GM10847 (cell line): ENCODE results near the gene ATF7.

Experiments used
- POLR2A ChIP-seq: IDR thresholded peaks from 2 replicates; pipeline ENCODE4 v1.6.1; 2011; ENCODE audit not compliant: insufficient read length; ENCODE audit errors: extremely low read depth

The ATF7 gene

GRCh38 chr12:53476769-53477209 lies 149.4 kb downstream of the ATF7 start:
- TF ChIP-seq POLR2A: no peak

GRCh38 chr12:53474819-53475218 lies 151.4 kb downstream of the ATF7 start:
- no peak for TF ChIP-seq POLR2A

- TF ChIP-seq POLR2A: no peak
Observed at GRCh38 chr12:53474077-53474476, 152.1 kb downstream of the ATF7 start.

- no peak for TF ChIP-seq POLR2A
Observed at GRCh38 chr12:53472056-53472582, 154.1 kb downstream of the ATF7 start.

- no peak for TF ChIP-seq POLR2A
Observed at GRCh38 chr12:53468282-53468681, 157.9 kb downstream of the ATF7 start.

GRCh38 chr12:53467880-53468279 lies 158.3 kb downstream of the ATF7 start:
- TF ChIP-seq POLR2A: no peak

GRCh38 chr12:53467082-53467481 lies 159.1 kb downstream of the ATF7 start:
- no peak for TF ChIP-seq POLR2A

- TF ChIP-seq POLR2A: no peak
Observed at GRCh38 chr12:53466640-53467039, 159.5 kb downstream of the ATF7 start.

- no peak for TF ChIP-seq POLR2A
Observed at GRCh38 chr12:53465679-53466078, 160.5 kb downstream of the ATF7 start.

GRCh38 chr12:53464685-53465418 lies 161.3 kb downstream of the ATF7 start:
- TF ChIP-seq POLR2A: no peak

GRCh38 chr12:53463802-53464560 lies 162.2 kb downstream of the ATF7 start:
- no peak for TF ChIP-seq POLR2A

GRCh38 chr12:53462935-53463334 lies 163.2 kb downstream of the ATF7 start:
- no peak for TF ChIP-seq POLR2A

- no peak for TF ChIP-seq POLR2A
Observed at GRCh38 chr12:53461591-53461990, 164.6 kb downstream of the ATF7 start.

GRCh38 chr12:53461059-53461458 lies 165.1 kb downstream of the ATF7 start:
- TF ChIP-seq POLR2A: no peak

- no peak for TF ChIP-seq POLR2A
Observed at GRCh38 chr12:53459097-53459496, 167.1 kb downstream of the ATF7 start.
